ENCODE results near the gene LMO7.

- no peak for TF ChIP-seq POLR2AphosphoS5 (IDR thresholded peaks at IDR 0.05)
- TF ChIP-seq, protein P1, sequence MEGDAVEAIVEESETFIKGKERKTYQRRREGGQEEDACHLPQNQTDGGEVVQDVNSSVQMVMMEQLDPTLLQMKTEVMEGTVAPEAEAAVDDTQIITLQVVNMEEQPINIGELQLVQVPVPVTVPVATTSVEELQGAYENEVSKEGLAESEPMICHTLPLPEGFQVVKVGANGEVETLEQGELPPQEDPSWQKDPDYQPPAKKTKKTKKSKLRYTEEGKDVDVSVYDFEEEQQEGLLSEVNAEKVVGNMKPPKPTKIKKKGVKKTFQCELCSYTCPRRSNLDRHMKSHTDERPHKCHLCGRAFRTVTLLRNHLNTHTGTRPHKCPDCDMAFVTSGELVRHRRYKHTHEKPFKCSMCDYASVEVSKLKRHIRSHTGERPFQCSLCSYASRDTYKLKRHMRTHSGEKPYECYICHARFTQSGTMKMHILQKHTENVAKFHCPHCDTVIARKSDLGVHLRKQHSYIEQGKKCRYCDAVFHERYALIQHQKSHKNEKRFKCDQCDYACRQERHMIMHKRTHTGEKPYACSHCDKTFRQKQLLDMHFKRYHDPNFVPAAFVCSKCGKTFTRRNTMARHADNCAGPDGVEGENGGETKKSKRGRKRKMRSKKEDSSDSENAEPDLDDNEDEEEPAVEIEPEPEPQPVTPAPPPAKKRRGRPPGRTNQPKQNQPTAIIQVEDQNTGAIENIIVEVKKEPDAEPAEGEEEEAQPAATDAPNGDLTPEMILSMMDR (IDR thresholded peaks at IDR 0.05): no peak
Measured at GRCh38 chr13:75749407-75749806, 113.3 kb downstream of the LMO7 start.

Measured in breast epithelium (tissue), 3 donors.